Fibroblast of peridontal ligament (primary cell): ENCODE results near the gene FAM83D.
A peak's percentile ranks its signal among the peaks of the same experiment; 100 is the strongest.

ENCODE experiments used
- DNase-seq: peaks from one replicate; pipeline ENCODE4 v3.0.0-alpha.2; 2010; ENCODE audit errors: extremely low read depth

FAM83D gene

GRCh38 chr20:38926142-38926933 lies at the start of gene FAM83D:
Gene FAM83D (plus strand): TSS chr20:38926417. CDS start chr20:38926443, 26 bp downstream.
- peak; percentile 98 for DNase-seq

GRCh38 chr20:38877483-38877882 lies 48.7 kb upstream of the FAM83D start:
- no peak for DNase-seq

GRCh38 chr20:38878866-38879265 lies 47.4 kb upstream of the FAM83D start:
- DNase-seq, result peak; percentile 22

GRCh38 chr20:38880952-38881735 lies 45.1 kb upstream of the FAM83D start:
- DNase-seq, result no peak

GRCh38 chr20:38881806-38882440 lies 44.3 kb upstream of the FAM83D start:
- no peak for DNase-seq

GRCh38 chr20:38882600-38882999 lies 43.6 kb upstream of the FAM83D start:
- no peak for DNase-seq

- no peak for DNase-seq
These were observed 42.9 kb upstream of the FAM83D start for GRCh38 chr20:38883081-38883980.

- no peak for DNase-seq
These were observed 42.1 kb upstream of the FAM83D start for GRCh38 chr20:38883981-38884733.

- DNase-seq, result no peak
These were observed 40.9 kb upstream of the FAM83D start for GRCh38 chr20:38885357-38885756.

GRCh38 chr20:38888059-38888831 lies 38.0 kb upstream of the FAM83D start:
- no peak for DNase-seq

- no peak for DNase-seq
These were observed 37.2 kb upstream of the FAM83D start for GRCh38 chr20:38889050-38889449.

GRCh38 chr20:38889792-38890496 lies 36.3 kb upstream of the FAM83D start:
- DNase-seq, result no peak

- no peak for DNase-seq
These were observed 35.8 kb upstream of the FAM83D start for GRCh38 chr20:38890497-38890818.

- DNase-seq, result no peak
These were observed 33.9 kb upstream of the FAM83D start for GRCh38 chr20:38892091-38892981.

- DNase-seq, result no peak
These were observed 33.1 kb upstream of the FAM83D start for GRCh38 chr20:38893056-38893564.

- DNase-seq, result peak; percentile 19
These were observed 32.6 kb upstream of the FAM83D start for GRCh38 chr20:38893565-38894090.

GRCh38 chr20:38894091-38894847 lies 31.9 kb upstream of the FAM83D start:
- DNase-seq, result no peak
